Common myeloid progenitor, CD34-positive (primary cell): ENCODE measurements around the gene ZNF155.
A peak's percentile ranks its signal among the peaks of the same experiment; 100 is the strongest.
"Not testable (repeated sequence)": the region's sequence is repeated elsewhere in the genome, so short reads cannot be mapped to it uniquely, and the experiment has no call there.

Experiments used
- CTCF ChIA-PET: fragments of 350-600 bp; sonication (Branson Sonifier 250); formaldehyde crosslinking; loops from one replicate; lab custom pipeline; 2021; ENCODE audit warnings: antibody characterized with exemption; lab: Charles Lee
- POLR2A ChIA-PET: fragments of 350-600 bp; sonication (Branson Sonifier 250); formaldehyde crosslinking; loops from one replicate; lab custom pipeline; 2021; ENCODE audit warnings: antibody characterized with exemption; lab: Charles Lee
- DNase-seq, 3 donors: peaks; one replicate each; pipeline versions ENCODE4 v3.0.0 to v3.0.0-alpha.2; 2013
- H3K27ac ChIP-seq, 2 experiments: 1 replicate in 1 of 2; 2 replicates in 1 of 2; pipeline ENCODE4 v1.7.0; 2013; ENCODE audit warnings: inconsistent platforms in 2 of 2, low read length in 2 of 2, mild to moderate bottlenecking in 2 of 2, low read depth in 1 of 2, moderate library complexity in 1 of 2; ENCODE audit not compliant: severe bottlenecking in 2 of 2, insufficient read depth in 1 of 2, poor library complexity in 1 of 2
- H3K27me3 ChIP-seq, 5 experiments: replicated peaks in 2 of 5; 1 replicate in 3 of 5; 2 replicates in 2 of 5; pipeline versions ENCODE4 v1.6.1 to v1.7.0; 2013; ENCODE audit warnings: low read length in 4 of 5, mild to moderate bottlenecking in 2 of 5, moderate library complexity in 2 of 5, inconsistent platforms in 1 of 5; ENCODE audit not compliant: insufficient read depth in 5 of 5, control insufficient read depth in 4 of 5
- H3K36me3 ChIP-seq, 4 experiments: 1 replicate in 2 of 4; 2 replicates in 2 of 4; pipeline versions ENCODE4 v1.6.1 to v1.7.0; 2013; ENCODE audit warnings: low read length in 3 of 4, control low read depth in 1 of 4, mild to moderate bottlenecking in 1 of 4; ENCODE audit not compliant: control insufficient read depth in 4 of 4, insufficient read depth in 4 of 4
- H3K4me1 ChIP-seq, 4 experiments: 1 replicate in 3 of 4; 2 replicates in 1 of 4; pipeline versions ENCODE4 v1.6.1 to v1.7.1; 2013; ENCODE audit warnings: low read length in 3 of 4, mild to moderate bottlenecking in 3 of 4, control low read depth in 1 of 4, inconsistent platforms in 1 of 4, moderate library complexity in 1 of 4; ENCODE audit not compliant: control insufficient read depth in 4 of 4, insufficient read depth in 4 of 4; ENCODE audit errors: control extremely low read depth in 1 of 4
- H3K4me3 ChIP-seq, 7 experiments: 1 replicate in 4 of 7; 2 replicates in 3 of 7; pipeline versions ENCODE4 v1.5.1 to v1.7.0; 2013; ENCODE audit warnings: mild to moderate bottlenecking in 7 of 7, low read length in 6 of 7, moderate library complexity in 6 of 7, inconsistent platforms in 2 of 7, low read depth in 2 of 7, control low read depth in 1 of 7; ENCODE audit not compliant: insufficient read depth in 4 of 7, control insufficient read depth in 1 of 7; ENCODE audit errors: extremely low read depth in 1 of 7
- H3K9me3 ChIP-seq, 5 experiments: 1 replicate in 4 of 5; 2 replicates in 1 of 5; pipeline versions ENCODE4 v1.6.1 to v1.7.1; 2013; ENCODE audit warnings: low read length in 4 of 5, mild to moderate bottlenecking in 2 of 5, inconsistent platforms in 1 of 5, low read depth in 1 of 5, moderate library complexity in 1 of 5; ENCODE audit not compliant: control insufficient read depth in 4 of 5, insufficient read depth in 2 of 5; ENCODE audit errors: control extremely low read depth in 1 of 5
- WGBS: methylation state at CpG from one replicate; pipeline ENCODE4 v1.1.5; 2013; ENCODE audit not compliant: insufficient coverage; 5-methylcytosine and 5-hydroxymethylcytosine counted together

Gene ZNF155

DNA sequence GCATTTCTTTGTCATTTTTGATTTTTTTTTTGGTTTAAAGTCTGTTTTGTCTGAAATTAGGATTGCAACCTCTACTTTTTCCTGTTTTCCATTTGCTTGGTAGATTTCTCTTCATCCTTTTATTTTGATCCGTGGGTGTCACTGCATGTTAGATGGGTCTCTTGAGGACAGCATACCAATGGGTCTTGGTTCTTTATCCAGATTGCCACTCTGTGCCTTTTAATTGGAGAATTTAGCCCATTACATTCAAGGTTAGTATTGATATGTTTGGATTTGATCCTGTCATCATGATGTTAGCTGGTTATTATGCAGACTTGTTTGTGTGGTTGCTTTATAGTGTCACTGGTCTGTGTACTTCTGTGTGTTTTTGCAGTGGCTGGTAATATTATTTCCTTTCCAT lies 36.6 kb upstream of the ZNF155 start:
- WGBS = 0% methylated on average over 1 of the region's 1 CpG
- CTCF ChIA-PET, POLR2A ChIA-PET: not testable (repeated sequence)

DNA sequence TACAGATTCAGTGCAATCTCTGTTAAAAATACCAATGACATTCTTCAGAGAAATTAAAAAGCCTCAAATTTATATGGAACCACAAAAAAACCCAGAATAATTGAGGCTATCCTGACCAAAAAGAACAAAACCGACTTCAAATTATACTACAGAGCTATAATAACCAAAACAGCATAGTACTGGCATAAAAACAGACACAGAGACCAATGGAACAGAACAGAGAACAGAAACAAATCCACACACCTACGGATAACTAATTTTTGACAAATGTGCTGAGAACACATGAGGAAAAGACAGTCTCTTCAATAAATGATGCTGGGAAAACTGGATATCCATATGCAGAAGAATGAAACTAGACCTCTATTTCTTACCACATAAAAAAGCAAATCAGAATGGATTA lies 34.2 kb upstream of the ZNF155 start:
- H3K36me3 ChIP-seq, DNase-seq, H3K4me3 ChIP-seq, H3K27ac ChIP-seq, H3K4me1 ChIP-seq, H3K27me3 ChIP-seq, POLR2A ChIA-PET: not testable (repeated sequence)
- CTCF ChIA-PET = interaction anchor here (0.9 kb wide), 1 partner anchor 48 kb away, joined by 4 read pairs; no protein-coding TSS in a partner anchor
- H3K9me3 ChIP-seq = peaks cover 11 to 57% (median 18%) of the 10 kb centered on the region in 5 experiments
- WGBS = no CpG with 5 or more reads among the region's 2 CpGs

More for the DNA sequence above, 36.6 kb upstream of the ZNF155 start:
- H3K4me1 ChIP-seq, H3K36me3 ChIP-seq, H3K27me3 ChIP-seq, H3K27ac ChIP-seq, H3K4me3 ChIP-seq: not testable (repeated sequence)
- DNase-seq = peak in 2 of 3 donors; percentile 14 to 36
- H3K9me3 ChIP-seq = peaks cover 2 to 41% (median 11%) of the 10 kb centered on the region in 5 experiments

DNA sequence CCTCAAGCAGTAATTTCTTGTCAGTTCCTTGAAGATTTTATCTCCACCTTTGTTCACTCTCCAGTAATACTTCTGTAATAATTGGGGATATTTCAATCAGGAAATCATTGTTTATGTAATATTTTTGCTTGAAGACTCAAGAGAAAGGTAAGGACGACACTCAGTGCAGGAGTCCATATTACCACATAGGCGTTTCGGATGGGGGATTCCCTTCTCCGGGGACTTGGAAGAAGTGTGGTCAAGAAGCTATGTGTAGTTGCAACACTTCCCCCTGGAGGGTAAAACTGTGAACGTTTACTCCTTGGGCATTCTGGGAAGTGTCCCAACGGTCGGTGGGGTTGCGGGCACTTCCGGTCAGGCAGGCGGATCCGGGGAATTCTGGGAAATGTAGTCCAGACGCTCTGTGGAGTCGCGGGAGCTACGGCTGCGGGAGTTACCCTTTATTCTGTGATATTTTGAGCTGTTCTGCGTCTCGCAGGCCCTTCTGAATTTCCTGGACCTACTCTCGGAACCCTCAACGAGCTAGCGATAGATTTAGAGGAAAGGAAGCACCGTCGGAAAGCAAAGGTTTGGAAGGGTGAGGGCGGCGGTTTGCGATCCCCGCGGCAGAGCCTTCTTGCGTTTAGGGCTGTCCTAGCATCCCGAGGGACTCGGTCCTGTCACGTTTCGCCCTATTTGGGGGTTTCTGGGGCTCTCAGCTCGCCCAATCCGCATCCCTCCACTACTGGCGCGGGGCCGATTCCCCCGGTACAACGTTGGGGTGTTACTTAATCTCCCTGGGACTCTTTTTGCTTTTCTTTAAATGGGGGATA lies 32.9 kb upstream of the ZNF155 start, which contains the start of gene ZNF221:
ZNF221 (plus strand) TSS at position 395 of the 812 bp plus-strand sequence. CDS start 11,499 bp downstream, outside the sequence.
- WGBS = under 1% methylated on average over 31 of the region's 40 CpGs
- Histone ChIP-seq H3K4me3 (peak within 1 kb of the TSS; percentile 87 to 96 (median 92)), H3K27ac (peak within 1 kb of the TSS; percentile 80 to 81), H3K36me3 (peaks cover 0 to 16% (median 6%) of the 10 kb centered on the region in 4 experiments), H3K9me3 (peaks cover 9 to 60% (median 27%) of the 10 kb centered on the region in 5 experiments), H3K27me3 (peaks cover 0 to 3% (median 0%) of the 10 kb centered on the region in 5 experiments), H3K4me1 (peaks cover 0 to 6% (median 0%) of the 10 kb centered on the region in 4 experiments)
- DNase-seq = peak; percentile 94 to 96 (median 96)
- CTCF ChIA-PET = interaction anchor here (0.9 to 1.1 kb wide), 2 partner anchors 16 to 49 kb away, joined by 4 to 5 read pairs; partner anchors contain the start of gene ZNF45
- POLR2A ChIA-PET = no interaction called here

DNA sequence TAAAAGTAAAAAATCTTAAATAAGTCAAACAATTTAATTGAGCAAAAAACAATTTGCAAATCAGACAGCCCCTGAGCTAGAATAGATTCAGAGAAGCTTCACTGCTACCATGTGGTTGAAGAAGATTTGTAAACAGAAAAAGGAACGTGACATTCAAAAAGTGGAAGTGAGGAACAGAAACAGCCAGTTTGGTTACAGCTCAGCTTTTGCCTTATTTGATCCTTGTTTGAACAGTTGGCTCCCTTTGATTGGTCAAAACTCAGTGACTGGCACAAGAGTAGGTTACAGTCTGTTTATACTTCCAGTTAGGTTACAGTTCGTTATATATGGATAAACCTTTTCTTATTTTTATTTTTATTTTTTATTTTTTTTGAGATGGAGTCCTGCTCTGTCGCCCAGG lies 27.2 kb upstream of the ZNF155 start:
- peaks cover 2 to 37% (median 8%) of the 10 kb centered on the region in 4 experiments for H3K36me3 ChIP-seq
- peaks cover 0 to 2% (median 0%) of the 10 kb centered on the region in 4 experiments for H3K4me1 ChIP-seq
- H3K4me3 ChIP-seq = no peak overlapping the region
- 100% methylated on average over 1 of the region's 3 CpGs for WGBS
- peaks cover 5 to 82% (median 39%) of the 10 kb centered on the region in 5 experiments for H3K9me3 ChIP-seq
- no peak overlapping the region for H3K27ac ChIP-seq
- POLR2A ChIA-PET = no interaction called here
- no peaks in the 10 kb centered on the region for H3K27me3 ChIP-seq
- DNase-seq = no peak
- CTCF ChIA-PET = no interaction called here

DNA sequence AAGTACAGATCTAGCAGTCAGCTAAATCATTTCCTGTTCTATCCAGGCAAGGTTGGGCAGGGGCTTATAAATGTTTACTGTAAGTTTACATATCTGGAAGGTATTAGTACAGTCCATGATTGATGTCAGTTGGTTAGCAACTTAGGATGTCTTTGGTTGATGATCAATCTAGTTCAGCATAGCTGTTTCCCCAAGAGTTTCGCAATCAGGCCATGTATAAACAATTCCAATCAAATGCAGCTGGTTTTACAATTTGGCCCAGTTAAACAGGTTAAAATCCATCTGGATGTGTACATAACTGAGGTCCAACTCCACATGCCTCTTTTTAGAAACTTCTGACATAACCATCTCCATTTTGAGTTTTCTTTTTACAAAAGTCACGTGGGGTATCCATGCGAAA lies 26.1 kb upstream of the ZNF155 start:
- DNase-seq = no peak
- POLR2A ChIA-PET = no interaction called here

DNA sequence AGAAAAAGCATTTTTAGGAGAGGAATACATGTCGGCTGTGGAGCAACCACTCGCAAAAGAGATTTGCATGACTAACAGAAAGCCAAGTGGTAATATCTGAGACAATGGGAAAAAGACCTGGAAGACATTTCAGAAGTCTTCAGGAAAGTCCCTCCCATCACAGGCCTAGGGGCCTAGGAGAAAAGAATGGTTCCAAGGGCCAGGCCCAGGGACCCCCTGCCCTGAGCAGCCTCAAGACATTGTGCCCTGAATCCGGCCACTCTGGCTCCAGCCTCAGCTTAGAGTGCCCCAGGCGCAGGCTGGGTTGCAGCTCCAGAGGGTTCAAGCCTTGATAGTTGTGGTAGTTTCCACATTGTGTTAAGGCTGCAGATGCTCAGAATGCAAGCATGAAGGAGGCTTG lies 23.6 kb upstream of the ZNF155 start:
- WGBS = 75% methylated on average over 4 of the region's 4 CpGs
- no peak for DNase-seq
- H3K27ac ChIP-seq = no peak overlapping the region
- ChIA-PET CTCF (no interaction called here), POLR2A (no interaction called here)
- H3K27me3 ChIP-seq = no peaks in the 10 kb centered on the region
- H3K36me3 ChIP-seq = peaks cover 10 to 50% (median 17%) of the 10 kb centered on the region in 4 experiments
- peaks cover 14 to 93% (median 42%) of the 10 kb centered on the region in 5 experiments for H3K9me3 ChIP-seq
- H3K4me1 ChIP-seq = no peaks in the 10 kb centered on the region
- H3K4me3 ChIP-seq = no peak overlapping the region

More for the DNA sequence above, 26.1 kb upstream of the ZNF155 start:
- peaks cover 2 to 43% (median 7%) of the 10 kb centered on the region in 4 experiments for H3K36me3 ChIP-seq
- no peaks in the 10 kb centered on the region for H3K4me1 ChIP-seq
- H3K4me3 ChIP-seq = no peak overlapping the region
- H3K9me3 ChIP-seq = peaks cover 9 to 90% (median 42%) of the 10 kb centered on the region in 5 experiments
- WGBS = 100% methylated on average over 3 of the region's 3 CpGs
- no peak overlapping the region for H3K27ac ChIP-seq
- H3K27me3 ChIP-seq = no peaks in the 10 kb centered on the region
- CTCF ChIA-PET = no interaction called here
